Right renal cortex interstitium (tissue), 3 donors: ENCODE data around the gene GGCT. TPM values are rescaled to one million over a fixed set of nuclear protein-coding genes. Genes with fewer than 3 reads are reported as not detected.

Source experiments
- DNase-seq, 3 donors: peaks; one replicate each; pipeline ENCODE4 v3.0.0-alpha.2; 2013; ENCODE audit warnings: low read depth in 3 of 3, low spot score in 2 of 3
- polyA plus RNA-seq, 3 donors: library from polyadenylated mRNA; unstranded; fragments of 120-200 nt; gene quantifications; one replicate each; pipeline ENCODE4 v1.2.1, GENCODE V29; 2013; ENCODE audit not compliant: insufficient read length in 3 of 3

GGCT gene
- polyA plus RNA-seq, 3 donors = 78.7 to 84.3 (median 79.2) TPM

DNA sequence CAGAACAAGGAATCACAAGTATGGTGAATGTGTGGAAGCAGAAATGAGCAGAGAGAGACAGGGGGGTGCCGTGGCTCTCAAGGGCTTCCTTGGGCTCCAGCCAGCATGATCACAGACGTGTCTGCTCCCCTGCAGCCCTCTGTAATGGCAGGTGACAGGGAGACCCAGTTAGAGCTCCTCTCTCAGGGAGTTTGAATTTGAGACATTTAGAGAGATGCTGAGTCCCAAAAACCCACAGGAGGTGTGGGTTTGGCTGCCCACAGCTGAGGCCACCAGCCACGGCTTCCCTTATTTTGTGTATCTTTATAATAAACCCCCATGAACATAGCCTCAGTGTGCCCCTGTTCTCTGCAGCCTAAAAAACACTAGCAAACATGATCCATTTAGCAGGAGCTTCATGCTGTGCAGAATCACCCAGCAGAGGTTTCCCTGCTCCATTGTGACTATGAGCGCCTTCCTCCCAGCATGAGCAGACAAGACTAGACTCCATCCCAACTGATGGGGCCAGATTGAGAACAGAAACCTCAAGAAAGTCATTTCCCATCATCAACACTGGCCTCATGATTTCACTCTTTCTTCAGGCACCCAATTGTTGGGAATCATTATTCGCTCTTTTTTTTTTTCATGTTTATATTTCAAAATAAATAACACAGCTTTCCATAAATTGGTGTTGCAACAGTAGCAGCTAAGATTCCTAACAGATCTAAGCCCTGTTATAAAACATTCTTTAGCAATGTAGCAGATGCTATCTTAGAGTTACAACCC, 39.4 kb downstream of the GGCT start:
- no peak for DNase-seq

DNA sequence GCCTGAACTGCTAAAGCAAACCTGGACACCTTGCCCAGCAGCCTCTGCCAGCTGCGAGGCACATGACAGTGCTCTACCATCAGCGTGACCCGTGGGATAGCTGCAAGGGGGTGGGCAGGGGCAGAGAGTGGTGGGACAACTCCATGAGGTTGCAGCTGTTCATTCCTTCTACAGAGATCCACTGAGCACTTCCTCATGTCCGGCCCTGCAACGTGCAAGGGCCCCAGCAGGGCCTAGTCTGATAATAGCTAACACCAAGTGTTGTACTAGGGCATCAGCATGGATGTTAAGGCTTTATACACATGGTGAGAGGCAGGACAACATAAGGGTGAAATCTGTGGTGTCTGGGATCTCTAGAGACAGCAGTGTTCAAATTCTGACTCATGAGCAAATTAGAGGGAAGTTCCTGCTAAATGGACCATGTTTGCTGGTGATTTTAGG, 40.4 kb downstream of the GGCT start:
- no peak for DNase-seq

DNA sequence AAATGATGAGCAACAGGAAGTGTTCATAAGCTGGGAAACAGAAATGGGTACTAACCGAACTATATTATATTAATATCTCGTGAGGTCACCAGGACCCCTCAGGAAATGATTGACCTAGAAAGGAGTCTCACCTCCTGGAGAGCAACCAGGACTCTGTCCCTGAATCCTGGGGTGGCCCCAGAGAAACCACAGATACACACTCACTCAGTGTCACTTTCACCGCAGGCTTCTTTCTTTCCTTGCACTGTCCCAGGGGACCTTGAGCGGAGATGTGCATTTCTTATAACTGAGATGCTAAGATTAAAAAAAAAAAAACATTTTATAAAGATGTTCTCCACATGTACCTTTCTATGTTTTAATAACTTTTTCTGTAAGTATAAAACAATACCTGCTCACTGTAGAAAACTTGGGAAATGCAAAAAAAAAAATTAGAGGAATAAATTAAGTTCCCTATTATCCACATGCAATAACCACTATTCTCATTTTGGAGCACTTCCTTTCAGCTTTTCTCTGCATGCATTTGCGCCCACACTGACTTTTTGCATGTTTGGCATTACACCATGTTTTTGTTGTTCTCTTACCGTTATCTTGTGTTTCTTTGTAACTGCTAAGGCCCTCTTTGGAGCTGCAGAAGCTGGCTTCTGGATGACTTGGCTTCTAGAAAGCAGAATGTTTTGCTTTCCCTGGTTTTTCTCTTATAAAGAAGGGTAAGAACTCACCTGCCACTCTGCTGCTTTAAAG, 41.1 kb downstream of the GGCT start:
- no peak for DNase-seq

- DNase-seq = no peak
Measured at GRCh38 chr7:30462179-30462578, 42.5 kb downstream of the GGCT start.

GRCh38 chr7:30460246-30460633, 44.4 kb downstream of the GGCT start:
- no peak for DNase-seq

DNA sequence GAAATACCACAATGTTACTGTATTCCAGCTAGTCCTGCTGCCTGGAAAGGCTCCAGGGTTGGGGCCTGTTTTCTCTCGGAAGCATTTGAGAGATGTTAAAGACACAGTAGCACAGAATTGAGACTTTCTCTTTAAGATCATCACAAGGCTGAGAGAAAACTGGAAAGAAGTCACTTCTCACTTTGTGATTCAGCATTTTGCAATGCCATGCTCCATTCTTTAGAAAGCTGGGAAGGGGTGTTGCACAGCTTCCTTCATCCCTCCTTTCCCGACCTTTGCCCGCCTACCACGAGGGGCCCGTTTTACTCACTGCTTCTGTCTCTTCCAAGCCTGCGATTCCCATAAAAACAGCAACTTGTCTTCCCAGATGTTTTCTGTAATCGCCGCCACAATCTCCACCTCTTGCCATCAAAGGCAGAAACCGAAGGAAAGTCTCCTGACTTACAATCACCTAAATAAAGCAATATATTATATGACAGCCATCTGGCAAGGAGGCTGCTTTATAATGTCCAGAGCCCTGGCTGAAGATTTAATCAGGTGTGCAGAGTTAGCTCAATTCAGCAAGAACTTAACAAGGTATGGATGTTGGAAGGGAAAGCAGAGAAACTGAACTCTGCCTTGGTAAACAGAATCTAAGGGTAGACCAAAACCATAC, 44.9 kb downstream of the GGCT start:
- no peak for DNase-seq

- no peak for DNase-seq
Measured at GRCh38 chr7:30458311-30458710, 46.3 kb downstream of the GGCT start.

GRCh38 chr7:30453921-30454320, 50.7 kb downstream of the GGCT start:
- DNase-seq = no peak

- DNase-seq = no peak
Measured at GRCh38 chr7:30453016-30453415, 51.6 kb downstream of the GGCT start.

- DNase-seq = no peak
Measured at GRCh38 chr7:30452280-30452930, 52.2 kb downstream of the GGCT start.

DNA sequence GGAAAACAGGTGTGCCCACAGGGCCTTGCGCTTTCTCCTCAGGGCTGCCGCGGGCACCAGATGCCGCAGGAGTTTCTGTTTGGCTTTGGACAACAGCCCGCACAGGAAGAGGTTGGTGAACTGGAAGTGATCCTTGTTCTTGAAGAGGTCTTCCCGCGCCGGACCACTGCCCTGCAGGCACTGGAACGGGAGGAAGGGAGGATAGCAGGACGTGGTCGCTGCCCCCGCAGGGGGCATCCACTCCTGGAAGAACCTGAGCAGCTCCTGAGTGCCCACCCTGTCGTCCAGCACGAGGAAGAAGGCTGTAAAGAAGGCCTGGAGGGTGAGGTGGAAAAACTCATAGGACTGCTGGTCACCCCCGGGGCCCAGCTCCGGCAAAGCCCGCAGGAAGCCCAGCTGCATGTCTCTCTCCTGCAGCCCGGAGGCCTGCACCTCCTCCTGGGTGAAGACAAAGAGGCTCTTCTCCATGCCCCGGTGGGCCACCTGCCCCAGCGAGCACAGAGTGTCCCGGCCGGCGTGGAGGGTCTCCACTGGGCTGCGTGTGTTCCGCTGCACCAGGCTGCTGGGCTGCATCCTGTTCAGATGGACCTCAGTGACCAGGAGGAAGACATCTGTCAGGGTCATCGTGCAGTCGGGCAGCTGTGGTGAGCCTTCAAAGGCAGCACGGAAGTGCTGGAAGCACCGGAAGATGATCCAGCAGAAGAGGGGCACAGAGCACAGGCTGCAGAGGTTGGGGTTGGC, 52.9 kb downstream of the GGCT start:
- no peak for DNase-seq

DNA sequence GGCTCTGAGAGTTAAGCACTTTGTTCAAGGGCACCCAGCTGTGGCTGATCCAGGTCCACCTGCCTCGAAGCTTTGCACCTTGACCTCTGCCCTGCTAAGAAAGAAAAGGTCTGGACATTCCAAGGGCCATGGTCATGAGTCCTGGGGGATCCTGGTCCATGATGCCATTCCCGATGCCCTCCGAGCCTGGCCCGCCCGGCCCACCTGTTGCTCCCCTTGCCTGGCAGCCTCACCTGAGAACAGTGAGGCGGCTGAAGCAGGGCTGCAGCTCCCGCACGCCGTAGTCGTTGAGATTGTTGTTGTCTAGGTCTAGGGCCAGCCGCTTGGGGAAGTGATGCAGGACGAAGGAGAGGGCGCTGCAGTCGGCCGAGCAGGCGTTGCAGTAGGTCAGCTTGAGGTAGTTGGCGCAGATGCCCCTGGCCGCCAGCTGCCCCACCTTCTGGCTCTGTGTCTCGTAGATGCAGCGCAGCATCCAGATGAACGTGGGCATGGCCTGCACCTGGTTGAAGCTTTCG, 53.6 kb downstream of the GGCT start:
- DNase-seq = no peak

GRCh38 chr7:30450240-30450982, 54.2 kb downstream of the GGCT start:
- no peak for DNase-seq

DNA sequence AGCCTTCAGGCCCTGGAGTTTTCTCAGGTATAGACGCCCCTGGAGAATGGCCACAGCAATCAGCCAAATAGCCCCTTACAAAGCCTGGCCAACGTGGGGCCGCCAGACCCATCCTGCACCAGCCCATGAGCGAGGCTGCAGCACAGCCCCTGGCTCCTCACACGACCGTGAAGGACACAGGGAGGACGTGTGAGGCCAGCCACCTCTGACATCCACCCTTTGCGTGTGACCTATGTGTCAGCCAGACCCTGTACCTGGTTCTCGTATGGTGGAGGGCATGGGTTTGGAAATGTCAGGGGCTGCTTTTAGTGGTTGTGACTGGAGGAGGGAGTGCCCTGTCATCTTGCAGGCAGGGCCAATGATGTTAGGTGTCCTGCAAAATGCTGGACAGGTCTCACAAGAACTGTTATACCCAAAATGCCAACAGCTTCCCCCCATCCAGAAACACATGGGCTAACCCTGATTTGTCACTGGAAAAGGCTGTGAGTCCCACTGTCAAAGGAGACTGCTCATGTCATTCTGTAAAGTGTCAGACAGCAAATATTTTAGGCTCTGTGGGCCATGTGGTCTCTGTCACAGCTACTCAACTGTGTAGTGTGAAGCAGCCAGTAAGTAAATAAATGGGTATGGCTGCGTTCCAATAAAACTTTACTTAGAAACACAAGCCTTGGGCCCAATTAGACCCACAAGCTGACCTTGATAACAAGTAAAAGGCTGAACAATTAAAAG, 56.0 kb downstream of the GGCT start:
- no peak for DNase-seq

DNA sequence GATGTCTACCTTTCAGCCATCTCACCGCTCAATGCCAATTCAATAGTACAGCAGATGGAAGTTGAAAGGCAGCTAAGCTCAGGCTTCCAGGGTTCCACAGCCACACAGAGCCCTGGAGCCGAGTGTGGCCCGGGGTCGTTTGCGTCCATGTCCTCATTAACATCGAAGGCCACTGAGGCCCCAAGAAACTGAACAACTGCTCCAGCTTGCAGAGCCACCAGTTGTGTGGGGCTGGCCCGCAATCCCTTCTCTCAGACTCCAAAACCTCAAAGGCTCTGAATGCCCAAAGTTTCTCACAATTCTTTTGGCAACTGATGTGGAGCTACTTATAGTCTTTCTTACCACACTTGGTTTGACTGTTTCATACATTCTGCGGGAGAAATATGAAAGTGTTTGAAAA, 57.2 kb downstream of the GGCT start:
- DNase-seq = no peak
